ENCODE measurements around the gene MAL.

GRCh38 chr2:95037384-95037839 is 11.9 kb downstream of the MAL start:
- no peak for TF ChIP-seq CTCF (IDR thresholded peaks at IDR 0.05; ENCODE audit: low read length)
- no peak for TF ChIP-seq EZH2 (IDR thresholded peaks at IDR 0.05; ENCODE audit: borderline replicate concordance, low read length)

All from OCI-LY1 (cell line).